BLaER1 (cell line): Measurements from ENCODE around the gene PHF12.
A peak's percentile ranks its signal among the peaks of the same experiment; 100 is the strongest.

Experiments used
- H3K27ac ChIP-seq: shearing (Covaris generic); formaldehyde crosslinking; 2 replicates; pipeline ENCODE4 v1.8.1; 2022
- H3K27me3 ChIP-seq: shearing (Covaris generic); formaldehyde crosslinking; 2 replicates; pipeline ENCODE4 v1.8.1; 2022
- H3K36me3 ChIP-seq: shearing (Covaris generic); formaldehyde crosslinking; 2 replicates; pipeline ENCODE4 v1.8.1; 2022
- H3K4me1 ChIP-seq: shearing (Covaris generic); formaldehyde crosslinking; 2 replicates; pipeline ENCODE4 v1.8.1; 2022
- H3K4me2 ChIP-seq: shearing (Covaris generic); formaldehyde crosslinking; 2 replicates; pipeline ENCODE4 v1.8.1; 2022
- H3K4me3 ChIP-seq: shearing (Covaris generic); formaldehyde crosslinking; 2 replicates; pipeline ENCODE4 v1.8.1; 2022
- H3K9ac ChIP-seq: shearing (Covaris generic); formaldehyde crosslinking; 2 replicates; pipeline ENCODE4 v1.8.1; 2022
- H3K9me3 ChIP-seq: shearing (Covaris generic); formaldehyde crosslinking; 2 replicates; pipeline ENCODE4 v1.8.1; 2022
- H4K20me1 ChIP-seq: shearing (Covaris generic); formaldehyde crosslinking; 2 replicates; pipeline ENCODE4 v1.8.1; 2022
- Cebpa-rat ChIP-seq: shearing (Covaris generic); IDR thresholded peaks from 2 replicates; pipeline ENCODE4 v1.8.1; 2022

The PHF12 gene

DNA sequence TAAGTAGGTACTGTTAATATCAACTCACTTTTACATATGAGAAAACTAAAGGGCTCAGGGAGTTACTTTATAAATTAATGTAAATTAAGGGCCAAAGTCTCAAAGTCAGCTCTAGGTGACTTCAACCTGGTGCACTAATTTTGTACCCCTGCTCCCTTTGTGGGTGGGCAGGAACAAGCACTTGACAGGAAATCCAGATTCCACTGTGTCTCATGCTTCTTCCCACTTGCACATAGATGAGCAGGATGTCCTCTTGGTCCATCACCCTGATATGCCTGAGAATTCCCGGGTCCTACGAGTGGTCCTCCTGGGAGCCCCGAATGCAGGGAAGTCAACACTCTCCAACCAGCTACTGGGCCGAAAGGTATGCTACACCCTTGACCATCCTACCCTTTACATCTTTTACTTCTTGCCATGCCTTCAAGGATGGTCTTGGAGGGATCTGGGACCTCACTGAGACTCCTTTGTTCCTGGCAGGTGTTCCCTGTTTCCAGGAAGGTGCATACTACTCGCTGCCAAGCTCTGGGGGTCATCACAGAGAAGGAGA lies 95.2 kb downstream of the PHF12 start:
- H3K9ac ChIP-seq: no peak overlapping the region
- 0 out of 2 replicates have a peak overlapping the region, but pooled peaks have one; percentile 78 for H3K4me3 ChIP-seq
- no peaks in the 10 kb centered on the region for H3K9me3 ChIP-seq
- peaks cover 51% of the 10 kb centered on the region for H3K36me3 ChIP-seq
- H3K27ac ChIP-seq: no peak overlapping the region
- no peak for TF ChIP-seq Cebpa-rat
- peaks cover 21% of the 10 kb centered on the region for H3K4me1 ChIP-seq
- H3K4me2 ChIP-seq: peak overlapping the region; percentile 93
- H4K20me1 ChIP-seq: no peaks in the 10 kb centered on the region
- no peaks in the 10 kb centered on the region for H3K27me3 ChIP-seq

DNA sequence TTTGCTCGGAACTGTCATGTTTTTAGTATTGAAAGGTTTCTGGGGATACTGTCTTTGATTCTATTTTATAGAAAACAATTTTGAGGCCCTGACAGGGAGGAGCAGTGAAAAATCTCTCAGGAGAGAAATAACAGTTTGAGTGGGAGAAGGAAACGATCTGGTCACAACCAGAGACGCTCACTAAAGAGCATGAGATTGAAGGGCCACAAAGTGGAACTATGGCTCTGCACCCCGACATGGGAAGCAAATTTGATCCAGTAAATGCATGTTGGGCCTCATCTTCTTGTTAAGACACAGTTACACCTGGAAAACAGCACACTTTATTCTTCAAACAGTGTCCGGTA lies 96.0 kb downstream of the PHF12 start:
- Histone ChIP-seq H3K9ac (peak overlapping the region; percentile 84), H3K4me2 (peak overlapping the region; percentile 93), H3K36me3 (peaks cover 44% of the 10 kb centered on the region), H3K27ac (peak overlapping the region; percentile 74), H4K20me1 (no peaks in the 10 kb centered on the region), H3K27me3 (no peaks in the 10 kb centered on the region), H3K4me1 (peaks cover 21% of the 10 kb centered on the region), H3K9me3 (no peaks in the 10 kb centered on the region), H3K4me3 (peak overlapping the region; percentile 78)
- no peak for TF ChIP-seq Cebpa-rat
